ENCODE results near the gene KHNYN.

DNA sequence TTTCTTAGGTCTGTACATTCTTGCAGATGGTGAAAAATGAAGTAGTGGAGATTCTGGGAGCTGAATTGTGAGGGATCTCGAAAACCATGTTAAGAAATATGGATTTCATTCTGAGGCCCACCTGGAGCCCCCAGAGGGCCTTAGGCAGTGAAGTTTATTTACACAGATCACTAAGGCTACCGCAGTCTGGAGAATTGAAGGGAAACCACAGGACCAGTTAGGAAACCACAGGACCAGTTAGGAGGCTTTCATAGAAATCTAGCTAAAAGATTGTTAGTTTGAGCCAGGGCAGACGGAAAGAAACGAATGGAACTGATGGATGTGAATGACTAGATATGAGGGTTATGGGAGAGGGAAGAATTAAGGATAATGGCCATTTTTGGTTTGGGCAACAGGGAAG, 7.5 kb upstream of the KHNYN start:
- TF ChIP-seq EP300 (IDR thresholded peaks at IDR 0.05; ENCODE audit: borderline replicate concordance) (no peak), YY1 (IDR thresholded peaks at IDR 0.05; ENCODE audit: low read depth) (no peak), MAX (IDR thresholded peaks at IDR 0.05) (no peak), CEBPB (IDR thresholded peaks at IDR 0.05) (no peak), ZBTB7A (IDR thresholded peaks at IDR 0.05; ENCODE audit: low read depth) (no peak), REST (IDR thresholded peaks at IDR 0.05; ENCODE audit: low read depth) (no peak), RAD21 (IDR thresholded peaks at IDR 0.05; ENCODE audit: low read depth) (no peak), NFIC (IDR thresholded peaks at IDR 0.05) (no peak), TAF1 (IDR thresholded peaks at IDR 0.05; ENCODE audit: low read depth) (no peak), CREB1 (IDR thresholded peaks at IDR 0.05; ENCODE audit: low read depth) (no peak), TEAD4 (IDR thresholded peaks at IDR 0.05) (no peak), USF1 (IDR thresholded peaks at IDR 0.05) (no peak), EGR1 (IDR thresholded peaks at IDR 0.05) (no peak), FOXM1 (IDR thresholded peaks at IDR 0.05; ENCODE audit: borderline replicate concordance, low read depth) (no peak)

Measured in Ishikawa (cell line).